ENCODE data around the gene DLG2. TPM values are rescaled to one million over a fixed set of nuclear protein-coding genes. Genes with fewer than 3 reads are reported as not detected.

The DLG2 gene
- total and polyA plus RNA-seq, 9 of the 15 experiments (the other 6 are each of a cell fraction or from before 2014, with no cell fraction given), result 0.52 to 1.6 (median 0.95) TPM

GRCh38 chr11:85595285-85595884, 31.8 kb downstream of the DLG2 start (continued):
- TF ChIP-seq YY1 (IDR thresholded peaks at IDR 0.05; ENCODE audit: borderline replicate concordance in 1 of 3, control insufficient read depth in 1 of 3, extremely low read depth in 1 of 3, insufficient read depth in 3 of 3, insufficient read length in 1 of 3, insufficient replicate concordance in 2 of 3, low read depth in 1 of 3, low read length in 2 of 3) (no peak), DEAF1 (CRISPR knock-in tag; IDR thresholded peaks at IDR 0.05) (peak; percentile 95), DMBX1 (CRISPR knock-in tag; IDR thresholded peaks at IDR 0.05; ENCODE audit: borderline replicate concordance) (no peak), C11orf30 (IDR thresholded peaks at IDR 0.05; ENCODE audit: low read depth) (peak; percentile 81)

GRCh38 chr11:85590848-85591483, 36.2 kb downstream of the DLG2 start:
- POLR2A ChIA-PET, result no interaction called here
- no peak overlapping the region for H3K9ac ChIP-seq (ENCODE audit: insufficient read depth in 1 of 2, low read depth in 2 of 2, low read length in 2 of 2)
- BruUV-seq (replicated peaks), result no TSS peak
- no peaks in the 10 kb centered on the region for H3K9me3 ChIP-seq (replicated peaks; ENCODE audit: control insufficient read depth, insufficient read depth, low read depth, low read length)
- DNase-seq (ENCODE audit: extremely low read depth in 1 of 4, low spot score in 3 of 4), result peak in 2 of 4 experiments; percentile 6 to 11
- H2AFZ ChIP-seq (ENCODE audit: low read depth, low read length), result no peak overlapping the region
- no peaks in the 10 kb centered on the region for H3K79me2 ChIP-seq (ENCODE audit: control insufficient read depth, insufficient read depth, low read length)
- H3K27me3 ChIP-seq (ENCODE audit: control insufficient read depth in 2 of 2, insufficient read depth in 2 of 2, low read length in 2 of 2), result no peaks in the 10 kb centered on the region
- H4K20me1 ChIP-seq (replicated peaks; ENCODE audit: control insufficient read depth, insufficient read depth, low read length), result no peaks in the 10 kb centered on the region
- no peak for FAIRE-seq
- H3K9me1 ChIP-seq (ENCODE audit: control insufficient read depth, insufficient read depth, low read length), result no peaks in the 10 kb centered on the region
- intact Hi-C loops (cut with micrococcal nuclease) (loop anchor here (5.0 to 10.0 kb wide), 2 partner anchors 234 to 1764 kb away; no protein-coding TSS in a partner anchor), in situ Hi-C loops (cut with MboI) (no loop called here)
- no peak overlapping the region for H3K4me2 ChIP-seq (ENCODE audit: insufficient read depth, low read length)
- H3K36me3 ChIP-seq (ENCODE audit: control insufficient read depth, insufficient read depth, low read length), result no peaks in the 10 kb centered on the region
- no peaks in the 10 kb centered on the region for H3K4me1 ChIP-seq (replicated peaks in 1 of 2; ENCODE audit: control insufficient read depth in 2 of 2, insufficient read depth in 2 of 2, low read length in 2 of 2)
- no peak overlapping the region for H3K27ac ChIP-seq (ENCODE audit: extremely low read depth, low read depth, low read length)
- TF ChIP-seq CTCF (IDR thresholded peaks at IDR 0.05 in 2 of 3, conservative IDR thresholded peaks at IDR 0.05 in 1 of 3; ENCODE audit: insufficient read depth in 2 of 3, low read depth in 1 of 3, low read length in 3 of 3), result peak in 1 of 3 experiments; percentile 33; a peak in 1 of 6 replicates
- peak in 1 of 2 experiments; percentile 51; a peak in 3 of 4 replicates for TF ChIP-seq RAD21 (CRISPR knock-in tag; conservative IDR thresholded peaks at IDR 0.05 in 1 of 2, IDR thresholded peaks at IDR 0.05 in 1 of 2)
- no peak for TF ChIP-seq MBD2 (IDR thresholded peaks at IDR 0.05; ENCODE audit: borderline replicate concordance, low read depth)
- 1% methylated on average over 4 of the region's 4 CpGs for WGBS (ENCODE audit: insufficient coverage, low coverage, missing lambda C conversion rate)
- ATAC-seq, result peak; percentile 60; the same call in 1 of the 3 replicates
- CTCF ChIA-PET (ENCODE audit: low intra/inter-chr PET ratio), result interaction anchor here (0.7 kb wide), 1 partner anchor 1762 kb away, joined by 3 read pairs; no protein-coding TSS in a partner anchor
- no peak overlapping the region for H3K4me3 ChIP-seq

All from K562 (cell line).